Endothelial cell of umbilical vein (primary cell): ENCODE results near the gene STPG3. TPM values are rescaled to one million over a fixed set of nuclear protein-coding genes. Genes with fewer than 3 reads are reported as not detected.

ENCODE experiments used
- BruUV-seq: library from RNA; stranded (reverse); fragments of 400-500 nt; replicated peaks from 2 replicates; lab custom pipeline; 2021; lab: Mats Ljungman, UMichigan
- CTCF ChIA-PET: fragments of 300-600, 350-600 bp; sonication (Branson Sonifier 250); formaldehyde crosslinking; loops from one replicate; lab custom pipeline; 2021; ENCODE audit warnings: antibody characterized with exemption, inconsistent platforms; lab: Charles Lee
- POLR2A ChIA-PET: fragments of 300-600, 350-600 bp; sonication (Branson Sonifier 250); formaldehyde crosslinking; loops from one replicate; lab custom pipeline; 2021; ENCODE audit warnings: antibody characterized with exemption, inconsistent platforms; lab: Charles Lee
- DNase-seq: peaks from one replicate; pipeline ENCODE4 v3.0.0-alpha.2; 2011; ENCODE audit warnings: low read depth, low spot score
- FAIRE-seq: peaks from 2 replicates; lab custom pipeline; 2011; peaks lifted over from hg19 to GRCh38; lab: Jason Lieb, UNC
- H2AFZ ChIP-seq: 2 replicates; pipeline ENCODE4 v1.6.0; 2012; ENCODE audit warnings: low read depth, low read length, control low read depth, inconsistent platforms
- H3K27ac ChIP-seq: 2 replicates; pipeline ENCODE4 v1.5.1; 2011; ENCODE audit warnings: low read depth, mild to moderate bottlenecking, control low read depth, low read length, moderate library complexity; ENCODE audit not compliant: insufficient read depth
- H3K27me3 ChIP-seq, 2 experiments: 2 replicates each; pipeline versions ENCODE4 v1.6.0 to v1.6.1; 2011; ENCODE audit warnings: low read length in 2 of 2, mixed read lengths in 1 of 2; ENCODE audit not compliant: control insufficient read depth in 2 of 2, insufficient read depth in 2 of 2
- H3K36me3 ChIP-seq, 2 experiments: 2 replicates in 1 of 2; 3 replicates in 1 of 2; pipeline ENCODE4 v1.5.1; 2011; ENCODE audit warnings: low read length in 2 of 2, mild to moderate bottlenecking in 1 of 2, moderate library complexity in 1 of 2; ENCODE audit not compliant: control insufficient read depth in 2 of 2, insufficient read depth in 2 of 2; ENCODE audit errors: extremely low read depth in 1 of 2
- H3K4me1 ChIP-seq: 3 replicates; pipeline ENCODE4 v1.5.1; 2011; ENCODE audit warnings: mild to moderate bottlenecking, low read length; ENCODE audit not compliant: control insufficient read depth, insufficient read depth; ENCODE audit errors: extremely low read depth
- H3K4me2 ChIP-seq: 2 replicates; pipeline ENCODE4 v1.6.1; 2011; ENCODE audit warnings: low read length, control low read depth, mixed read lengths; ENCODE audit not compliant: insufficient read depth
- H3K4me3 ChIP-seq, 3 experiments: fragments of 200-600 bp in 1 of 3; sonication (generic), shearing (Covaris generic) in 1 of 3; replicated peaks in 1 of 3; 2 replicates each; pipeline ENCODE4 v1.5.1; 2011 to 2016; ENCODE audit warnings: control low read depth in 3 of 3, low read length in 3 of 3, mild to moderate bottlenecking in 2 of 3, inconsistent platforms in 1 of 3, low read depth in 1 of 3, moderate library complexity in 1 of 3; ENCODE audit not compliant: insufficient read depth in 1 of 3
- H3K79me2 ChIP-seq: 2 replicates; pipeline ENCODE4 v1.6.0; 2012; ENCODE audit warnings: low read length, inconsistent platforms; ENCODE audit not compliant: control insufficient read depth, insufficient read depth
- H3K9ac ChIP-seq: replicated peaks from 2 replicates; pipeline ENCODE3; 2011; ENCODE audit warnings: low read length, control low read depth; ENCODE audit not compliant: insufficient read depth; ENCODE audit errors: extremely low read depth
- H3K9me1 ChIP-seq: replicated peaks from 3 replicates; pipeline ENCODE4 v1.6.0; 2011; ENCODE audit warnings: mild to moderate bottlenecking, low read length; ENCODE audit not compliant: control insufficient read depth, insufficient read depth; ENCODE audit errors: extremely low read depth
- H3K9me3 ChIP-seq: replicated peaks from 2 replicates; pipeline ENCODE4 v1.5.1; 2012; ENCODE audit warnings: low read length, inconsistent platforms; ENCODE audit not compliant: control insufficient read depth, insufficient read depth
- H4K20me1 ChIP-seq: replicated peaks from 2 replicates; pipeline ENCODE3; 2011; ENCODE audit warnings: mild to moderate bottlenecking, low read length; ENCODE audit not compliant: control insufficient read depth, insufficient read depth; ENCODE audit errors: extremely low read depth
- CTCF ChIP-seq, 2 donors: IDR thresholded peaks; 1 replicate in 1 of 2; 2 replicates in 1 of 2; pipeline ENCODE4 v1.5.1; 2011; ENCODE audit warnings: low read length in 2 of 2, mild to moderate bottlenecking in 2 of 2, moderate library complexity in 2 of 2, control low read depth in 1 of 2, inconsistent platforms in 1 of 2, low read depth in 1 of 2; ENCODE audit not compliant: insufficient read depth in 1 of 2; ENCODE audit errors: extremely low read depth in 1 of 2
- EZH2 ChIP-seq: IDR thresholded peaks from 2 replicates; pipeline ENCODE4 v1.6.1; 2012; ENCODE audit warnings: borderline replicate concordance, low read depth, mild to moderate bottlenecking, moderate library complexity, low read length, inconsistent platforms; ENCODE audit not compliant: severe bottlenecking
- FOS ChIP-seq: IDR thresholded peaks from 2 replicates; pipeline ENCODE4 v1.6.1; 2011; ENCODE audit warnings: mild to moderate bottlenecking, low read length, moderate library complexity, borderline replicate concordance; ENCODE audit not compliant: insufficient read depth
- GATA2 ChIP-seq: IDR thresholded peaks from 2 replicates; pipeline ENCODE4 v1.7.0; 2011; ENCODE audit warnings: low read depth, mild to moderate bottlenecking, moderate library complexity, mixed read lengths, low read length; ENCODE audit not compliant: insufficient read length, insufficient read depth
- JUN ChIP-seq: IDR thresholded peaks from 2 replicates; pipeline ENCODE4 v1.6.1; 2011; ENCODE audit warnings: borderline replicate concordance, low read depth; ENCODE audit not compliant: insufficient read length, insufficient read depth
- MAX ChIP-seq: IDR thresholded peaks from 2 replicates; pipeline ENCODE4 v1.6.1; 2011; ENCODE audit not compliant: insufficient read depth, insufficient read length
- MYC ChIP-seq: IDR thresholded peaks from one replicate; pipeline ENCODE4 v1.6.1; 2011; ENCODE audit warnings: mild to moderate bottlenecking, low read depth, low read length
- POLR2A ChIP-seq: IDR thresholded peaks from 2 replicates; pipeline ENCODE4 v1.6.1; 2012; ENCODE audit warnings: low read depth, mild to moderate bottlenecking, control low read depth, low read length
- POLR2AphosphoS5 ChIP-seq: IDR thresholded peaks from 2 replicates; pipeline ENCODE4 v1.6.1; 2012; ENCODE audit warnings: low read depth, mild to moderate bottlenecking, control low read depth, low read length, moderate library complexity; ENCODE audit not compliant: insufficient read depth
- dilution Hi-C: fragments of 300-500 bp; cut with MboI; formaldehyde crosslinking; loops from one replicate; pipeline ENCODE4 v1.15.0; 2019; ENCODE audit warnings: low sequenced_read_pairs; ENCODE audit not compliant: extremely low pct_ligation_motif_present
- intact Hi-C: fragments of 100-400 bp; cut with micrococcal nuclease; formaldehyde crosslinking; loops from one replicate; pipeline ENCODE4 v1.10.0; 2022
- polyA plus RNA-seq, 4 experiments: library from polyadenylated mRNA; depleted of rRNA in 3 of 4; stranded (reverse) in 3 of 4; unstranded in 1 of 4; fragments of >200 nt; gene quantifications; 2 replicates each; pipeline versions ENCODE4 v1.2.1 to v1.2.3, GENCODE V29; 2011 to 2012; ENCODE audit warnings: missing spikeins in 1 of 4
- total RNA-seq: library from RNA; stranded (reverse); gene quantifications from 2 replicates; pipeline ENCODE4 v1.2.3, GENCODE V29; 2021

The STPG3 gene
- total and polyA plus RNA-seq, 2 donors (not counting 3 experiments of a cell fraction or from before 2014, with no cell fraction given), result not detected

- DNase-seq (no peak), FAIRE-seq (no peak)
- H3K4me1 ChIP-seq, result peaks cover 24% of the 10 kb centered on the region
- no peak for TF ChIP-seq CTCF (IDR thresholded peaks at IDR 0.05; ENCODE audit: extremely low read depth in 1 of 2, insufficient read depth in 1 of 2, low read depth in 1 of 2, low read length in 2 of 2)
- H3K36me3 ChIP-seq, result no peaks in the 10 kb centered on the region
- no peaks in the 10 kb centered on the region for H3K9me3 ChIP-seq
- H3K9me1 ChIP-seq, result no peaks in the 10 kb centered on the region
- H3K27ac ChIP-seq, result no peak overlapping the region
- ChIA-PET POLR2A (no interaction called here), CTCF (interaction anchor here (0.6 to 1.8 kb wide), 4 partner anchors 9 to 130 kb away, joined by 3 to 12 read pairs (median 4); partner anchors contain the start of genes EXD3, NOXA1, NRARP and TOR4A)
- no TSS peak for BruUV-seq
- dilution Hi-C loops (no loop called here), intact Hi-C loops (no loop called here)
- H2AFZ ChIP-seq, result no peak overlapping the region
- no peaks in the 10 kb centered on the region for H3K27me3 ChIP-seq
- H3K4me2 ChIP-seq, result no peak overlapping the region
- H4K20me1 ChIP-seq, result no peaks in the 10 kb centered on the region
- no peak overlapping the region for H3K9ac ChIP-seq
- H3K4me3 ChIP-seq, result no peak overlapping the region
- no peaks in the 10 kb centered on the region for H3K79me2 ChIP-seq
Observed at GRCh38 chr9:137293094-137293481, 42.0 kb downstream of the STPG3 start.

- Histone ChIP-seq H3K79me2 (no peaks in the 10 kb centered on the region), H3K9me1 (no peaks in the 10 kb centered on the region), H3K9me3 (no peaks in the 10 kb centered on the region), H4K20me1 (no peaks in the 10 kb centered on the region), H3K4me1 (peaks cover 28% of the 10 kb centered on the region), H3K27me3 (no peaks in the 10 kb centered on the region), H3K4me2 (no peak overlapping the region), H3K27ac (no peak overlapping the region), H3K4me3 (no peak overlapping the region), H3K36me3 (no peaks in the 10 kb centered on the region), H2AFZ (no peak overlapping the region), H3K9ac (no peak overlapping the region)
- dilution Hi-C loops, result no loop called here
- FAIRE-seq (no peak), DNase-seq (no peak)
- intact Hi-C loops, result loop anchor here (1.0 kb wide), 1 partner anchor 152 kb away; no protein-coding TSS in a partner anchor
- POLR2A ChIA-PET, result interaction anchor here (1.0 kb wide), 1 partner anchor 53 kb away, joined by 3 read pairs; the partner anchor contains the start of gene TUBB4B
- CTCF ChIA-PET, result interaction anchor here (0.7 to 1.8 kb wide), 6 partner anchors 9 to 151 kb away, joined by 3 to 12 read pairs (median 3); partner anchors contain the start of genes EXD3, NOXA1 and NRARP
- TF ChIP-seq GATA2 (no peak), POLR2AphosphoS5 (no peak), EZH2 (no peak), POLR2A (no peak), FOS (no peak), MYC (no peak), CTCF (IDR thresholded peaks at IDR 0.05; ENCODE audit: extremely low read depth in 1 of 2, insufficient read depth in 1 of 2, low read depth in 1 of 2, low read length in 2 of 2) (no peak), JUN (no peak), MAX (no peak)
- no TSS peak for BruUV-seq
Observed at GRCh38 chr9:137293482-137294090, 42.5 kb downstream of the STPG3 start.
